ENCODE measurements around the gene ADCY7. TPM values are rescaled to one million over a fixed set of nuclear protein-coding genes. Genes with fewer than 3 reads are reported as not detected.

ADCY7 gene
- total and polyA plus RNA-seq, 3 donors from 2014 or later = 5.9 to 9.4 (median 5.9) TPM

DNA sequence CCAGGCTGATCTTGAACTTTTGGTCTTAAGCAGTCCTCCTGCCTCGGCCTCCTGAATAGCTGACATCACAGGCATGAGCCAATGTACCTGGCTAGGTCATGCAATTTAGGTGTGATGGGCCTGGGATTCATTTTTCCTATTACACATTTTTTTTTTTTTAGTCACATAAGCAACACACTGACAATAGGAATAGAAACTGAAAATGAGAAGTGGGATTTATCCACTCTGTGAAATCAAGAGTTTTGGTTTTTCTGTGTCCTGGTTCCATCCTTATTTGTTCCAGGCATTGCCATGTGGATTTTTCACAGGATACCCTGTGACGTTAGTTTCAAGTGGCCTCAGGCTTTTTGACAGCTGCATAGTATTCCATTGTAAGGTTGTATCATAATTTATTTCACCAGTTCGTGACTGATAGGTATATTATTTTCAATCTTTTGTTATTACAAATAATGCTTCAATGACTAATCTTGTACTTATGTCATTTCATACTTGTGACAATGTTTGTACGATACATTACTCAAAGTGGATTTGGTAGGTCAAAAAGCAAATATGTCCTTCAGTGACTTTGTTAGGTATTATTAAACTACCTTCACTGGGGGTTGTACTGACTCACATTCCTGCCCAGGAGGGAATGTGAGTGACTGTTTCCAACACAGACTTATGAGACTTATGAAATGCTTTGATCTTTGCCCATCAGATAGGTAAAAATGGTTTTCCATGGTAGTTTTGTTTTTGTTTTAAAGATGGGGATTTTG, 10.6 kb downstream of the ADCY7 start:
- no peak for DNase-seq
- no peak for TF ChIP-seq POLR2A (IDR thresholded peaks at IDR 0.05)
- TF ChIP-seq, protein P1, sequence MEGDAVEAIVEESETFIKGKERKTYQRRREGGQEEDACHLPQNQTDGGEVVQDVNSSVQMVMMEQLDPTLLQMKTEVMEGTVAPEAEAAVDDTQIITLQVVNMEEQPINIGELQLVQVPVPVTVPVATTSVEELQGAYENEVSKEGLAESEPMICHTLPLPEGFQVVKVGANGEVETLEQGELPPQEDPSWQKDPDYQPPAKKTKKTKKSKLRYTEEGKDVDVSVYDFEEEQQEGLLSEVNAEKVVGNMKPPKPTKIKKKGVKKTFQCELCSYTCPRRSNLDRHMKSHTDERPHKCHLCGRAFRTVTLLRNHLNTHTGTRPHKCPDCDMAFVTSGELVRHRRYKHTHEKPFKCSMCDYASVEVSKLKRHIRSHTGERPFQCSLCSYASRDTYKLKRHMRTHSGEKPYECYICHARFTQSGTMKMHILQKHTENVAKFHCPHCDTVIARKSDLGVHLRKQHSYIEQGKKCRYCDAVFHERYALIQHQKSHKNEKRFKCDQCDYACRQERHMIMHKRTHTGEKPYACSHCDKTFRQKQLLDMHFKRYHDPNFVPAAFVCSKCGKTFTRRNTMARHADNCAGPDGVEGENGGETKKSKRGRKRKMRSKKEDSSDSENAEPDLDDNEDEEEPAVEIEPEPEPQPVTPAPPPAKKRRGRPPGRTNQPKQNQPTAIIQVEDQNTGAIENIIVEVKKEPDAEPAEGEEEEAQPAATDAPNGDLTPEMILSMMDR (IDR thresholded peaks at IDR 0.05) = no peak
- H3K27me3 ChIP-seq = no peaks in the 10 kb centered on the region
- H3K4me1 ChIP-seq = no peaks in the 10 kb centered on the region
- no peaks in the 10 kb centered on the region for H3K36me3 ChIP-seq (ENCODE audit: low read depth, missing control alignments)
- H3K27ac ChIP-seq = no peak overlapping the region
- intact Hi-C loops (cut with DNase I; ENCODE audit: low total_unique reads) = no loop called here
- no peak overlapping the region for H3K4me3 ChIP-seq
- H3K9me3 ChIP-seq = no peaks in the 10 kb centered on the region
- WGBS, 2 donors = 89% methylated on average over 4 of the region's 4 CpGs

DNA sequence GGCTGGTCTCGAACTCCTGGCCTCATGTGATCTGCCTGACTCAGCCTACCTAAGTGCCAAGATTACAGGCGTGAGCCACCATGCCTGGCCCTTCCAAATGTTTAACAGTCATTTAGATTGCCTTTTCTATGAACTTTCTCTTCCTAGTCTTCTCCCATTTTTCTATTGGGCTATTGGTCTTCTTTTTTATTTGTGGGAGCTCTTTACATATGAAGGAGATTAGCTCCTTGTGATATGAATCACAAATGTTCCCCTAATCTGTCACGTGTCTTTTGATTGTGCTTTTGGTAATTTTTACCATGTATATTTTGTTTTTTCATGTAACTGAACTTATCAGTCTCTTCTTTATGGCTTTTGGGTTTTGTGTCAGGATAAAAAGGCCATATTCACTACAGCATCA, 11.9 kb downstream of the ADCY7 start:
- no peak overlapping the region for H3K27ac ChIP-seq
- no peaks in the 10 kb centered on the region for H3K9me3 ChIP-seq
- no peak for DNase-seq
- TF ChIP-seq, protein P1 (IDR thresholded peaks at IDR 0.05) = no peak
- TF ChIP-seq POLR2A (IDR thresholded peaks at IDR 0.05) = no peak
- no peak overlapping the region for H3K4me3 ChIP-seq
- no peaks in the 10 kb centered on the region for H3K36me3 ChIP-seq (ENCODE audit: low read depth, missing control alignments)
- WGBS, 2 donors = 76 to 82% methylated on average over 3 of the region's 3 CpGs
- H3K4me1 ChIP-seq = no peaks in the 10 kb centered on the region
- no peaks in the 10 kb centered on the region for H3K27me3 ChIP-seq
- intact Hi-C loops (cut with DNase I; ENCODE audit: low total_unique reads) = no loop called here

DNA sequence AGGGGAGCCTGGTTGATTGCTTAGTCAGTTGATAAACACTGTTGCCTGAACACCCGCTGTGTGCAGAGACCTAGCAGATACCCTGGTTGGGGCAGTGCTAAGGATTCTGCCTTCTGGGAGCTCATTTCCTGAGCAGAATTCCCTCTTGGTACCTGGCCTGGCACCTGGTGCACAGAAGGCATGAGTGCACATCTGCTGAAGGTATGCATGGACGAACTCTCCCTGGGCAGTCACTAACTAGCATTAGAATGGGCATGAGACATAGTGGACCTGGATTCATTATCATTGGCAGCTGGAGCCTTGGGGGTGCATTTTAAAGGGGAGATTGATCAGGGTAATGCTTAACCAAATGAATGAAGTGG, 13.1 kb downstream of the ADCY7 start:
- H3K27ac ChIP-seq = no peak overlapping the region
- H3K27me3 ChIP-seq = no peaks in the 10 kb centered on the region
- intact Hi-C loops (cut with DNase I; ENCODE audit: low total_unique reads) = no loop called here
- H3K9me3 ChIP-seq = no peaks in the 10 kb centered on the region
- no peak for TF ChIP-seq POLR2A (IDR thresholded peaks at IDR 0.05)
- TF ChIP-seq, protein P1 (IDR thresholded peaks at IDR 0.05) = no peak
- H3K4me3 ChIP-seq = no peak overlapping the region
- 81 to 92% methylated on average over 2 of the region's 2 CpGs for WGBS, 2 donors
- H3K36me3 ChIP-seq (ENCODE audit: low read depth, missing control alignments) = no peaks in the 10 kb centered on the region
- DNase-seq = no peak
- no peaks in the 10 kb centered on the region for H3K4me1 ChIP-seq

DNA sequence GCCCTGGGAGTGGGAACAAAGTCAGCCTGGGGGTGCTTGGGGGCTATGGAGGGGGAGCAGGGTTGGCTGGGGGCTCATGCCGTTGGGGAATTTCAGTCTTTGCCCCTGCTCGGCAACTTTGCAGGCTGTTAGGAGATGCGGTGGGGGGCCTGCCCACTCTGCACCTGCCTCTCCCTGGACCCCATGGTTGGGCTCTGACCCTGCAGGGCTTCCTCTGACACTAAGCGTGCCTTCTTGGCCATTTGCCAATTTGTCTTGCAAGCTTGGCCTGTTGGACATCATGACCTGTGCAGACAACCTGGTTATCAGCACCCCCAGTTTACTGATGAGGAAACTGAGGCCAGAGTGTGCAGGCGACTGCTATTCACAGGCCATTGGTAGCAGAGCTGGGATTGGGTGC, 14.6 kb downstream of the ADCY7 start:
- Histone ChIP-seq H3K27me3 (no peaks in the 10 kb centered on the region), H3K4me3 (no peak overlapping the region), H3K27ac (no peak overlapping the region), H3K4me1 (no peaks in the 10 kb centered on the region), H3K36me3 (ENCODE audit: low read depth, missing control alignments) (no peaks in the 10 kb centered on the region), H3K9me3 (no peaks in the 10 kb centered on the region)
- intact Hi-C loops (cut with DNase I; ENCODE audit: low total_unique reads) = no loop called here
- TF ChIP-seq, protein P1 (IDR thresholded peaks at IDR 0.05) = no peak
- no peak for TF ChIP-seq POLR2A (IDR thresholded peaks at IDR 0.05)
- DNase-seq = no peak
- 94 to 95% methylated on average over 4 to 5 of the region's 5 CpGs for WGBS, 2 donors
